Upper lobe of left lung (tissue), 6 donors: Measurements from ENCODE around the gene RIBC1. TPM values are rescaled to one million over a fixed set of nuclear protein-coding genes. Genes with fewer than 3 reads are reported as not detected.

Experiments
- ATAC-seq, 2 donors: fragments of 200-7000 bp; cut with Tn5 transposase; one replicate each; pipeline ENCODE4 v1.9.1; 2022; ENCODE audit warnings: mild to moderate bottlenecking in 2 of 2, moderate library complexity in 2 of 2; ENCODE audit not compliant: low FRiP score in 2 of 2
- DNase-seq, 2 donors: peaks; one replicate each; pipeline ENCODE4 v3.0.0-alpha.2; 2019 to 2020
- H3K27ac ChIP-seq, 4 donors: fragments of 200-600 bp; sonication (generic); one replicate each; pipeline ENCODE4 v1.5.1; 2016 to 2019
- H3K27me3 ChIP-seq, 4 donors: fragments of 200-600 bp; sonication (generic); one replicate each; pipeline ENCODE4 v1.5.1; 2017 to 2019
- H3K36me3 ChIP-seq, 4 donors: fragments of 200-600 bp; sonication (generic); one replicate each; pipeline ENCODE4 v1.5.1; 2016 to 2019
- H3K4me1 ChIP-seq, 4 donors: fragments of 200-600 bp; sonication (generic); one replicate each; pipeline ENCODE4 v1.5.1; 2018 to 2019
- H3K4me3 ChIP-seq, 4 donors: fragments of 200-600 bp; sonication (generic); one replicate each; pipeline ENCODE4 v1.5.1; 2017 to 2019; ENCODE audit warnings: mild to moderate bottlenecking in 2 of 4, moderate library complexity in 1 of 4
- H3K9me3 ChIP-seq, 4 donors: fragments of 200-600 bp; sonication (generic); one replicate each; pipeline ENCODE4 v1.5.1; 2018 to 2019
- EP300 ChIP-seq, 4 donors: sonication (generic); formaldehyde crosslinking; IDR thresholded peaks; one replicate each; pipeline ENCODE4 v1.5.1; 2017; ENCODE audit warnings: antibody characterized with exemption in 4 of 4, control low read depth in 2 of 4
- POLR2A ChIP-seq, 4 donors: fragments of 450-650 bp; IDR thresholded peaks; one replicate each; pipeline ENCODE4 v1.5.1; 2016 to 2017; ENCODE audit warnings: antibody characterized with exemption in 4 of 4, mild to moderate bottlenecking in 2 of 4
- POLR2AphosphoS5 ChIP-seq, 2 donors: sonication (generic); formaldehyde crosslinking; IDR thresholded peaks; one replicate each; pipeline ENCODE4 v1.5.1; 2017; ENCODE audit warnings: antibody characterized with exemption in 2 of 2
- WGBS, 2 donors: methylation state at CpG; one replicate each; pipeline ENCODE4 v1.1.5; 2017 to 2018; 5-methylcytosine and 5-hydroxymethylcytosine counted together
- total RNA-seq, 6 donors: library from RNA; depleted of rRNA in 4 of 6; stranded (reverse); fragments of >200 nt in 4 of 6; gene quantifications; one replicate each; pipeline versions ENCODE4 v1.1.0 to v1.2.1, GENCODE V29; 2016 to 2021
- TF ChIP-seq, protein P1 (sequence below), 6 experiments: fragments of 450-650 bp in 4 of 6; fragments of 200-600 bp in 2 of 6; sonication (generic) in 2 of 6; IDR thresholded peaks; one replicate each; pipeline ENCODE4 v1.5.1; 2016 to 2019; ENCODE audit warnings: antibody characterized with exemption in 6 of 6
- donor health status: DM: no; HTN: no; CAD: no; lungs with moderate emphysema.
- donor health status: DM: no; HTN: yes; CAD: no; lungs with severe emphysema.

The RIBC1 gene
- total RNA-seq, 6 donors from 2014 or later: 0.94 to 21.8 (median 5.4) TPM

DNA sequence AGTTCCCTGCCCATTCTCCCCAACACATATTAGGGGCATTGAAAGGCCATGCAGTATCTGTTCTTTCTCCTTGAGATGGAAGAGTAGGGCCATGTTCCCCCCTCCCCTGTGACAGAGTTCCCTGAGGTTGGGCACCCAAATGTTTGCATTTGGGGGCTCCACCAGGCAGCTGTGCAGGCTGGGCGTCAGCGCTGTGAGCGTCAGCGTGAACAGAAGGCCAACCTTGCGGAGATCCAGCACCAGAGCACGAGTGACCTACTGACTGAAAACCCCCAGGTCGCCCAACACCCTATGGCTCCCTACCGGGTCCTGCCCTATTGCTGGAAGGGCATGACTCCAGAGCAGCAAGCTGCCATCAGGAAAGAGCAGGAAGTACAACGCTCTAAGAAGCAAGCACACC is 7.6 kb downstream of the RIBC1 start:
- H3K27me3 ChIP-seq: no peaks in the 10 kb centered on the region
- TF ChIP-seq POLR2A (IDR thresholded peaks at IDR 0.05) (no peak), POLR2AphosphoS5 (IDR thresholded peaks at IDR 0.05) (no peak), EP300 (IDR thresholded peaks at IDR 0.05) (no peak)
- TF ChIP-seq, protein P1, sequence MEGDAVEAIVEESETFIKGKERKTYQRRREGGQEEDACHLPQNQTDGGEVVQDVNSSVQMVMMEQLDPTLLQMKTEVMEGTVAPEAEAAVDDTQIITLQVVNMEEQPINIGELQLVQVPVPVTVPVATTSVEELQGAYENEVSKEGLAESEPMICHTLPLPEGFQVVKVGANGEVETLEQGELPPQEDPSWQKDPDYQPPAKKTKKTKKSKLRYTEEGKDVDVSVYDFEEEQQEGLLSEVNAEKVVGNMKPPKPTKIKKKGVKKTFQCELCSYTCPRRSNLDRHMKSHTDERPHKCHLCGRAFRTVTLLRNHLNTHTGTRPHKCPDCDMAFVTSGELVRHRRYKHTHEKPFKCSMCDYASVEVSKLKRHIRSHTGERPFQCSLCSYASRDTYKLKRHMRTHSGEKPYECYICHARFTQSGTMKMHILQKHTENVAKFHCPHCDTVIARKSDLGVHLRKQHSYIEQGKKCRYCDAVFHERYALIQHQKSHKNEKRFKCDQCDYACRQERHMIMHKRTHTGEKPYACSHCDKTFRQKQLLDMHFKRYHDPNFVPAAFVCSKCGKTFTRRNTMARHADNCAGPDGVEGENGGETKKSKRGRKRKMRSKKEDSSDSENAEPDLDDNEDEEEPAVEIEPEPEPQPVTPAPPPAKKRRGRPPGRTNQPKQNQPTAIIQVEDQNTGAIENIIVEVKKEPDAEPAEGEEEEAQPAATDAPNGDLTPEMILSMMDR (IDR thresholded peaks at IDR 0.05): no peak
- no peak for DNase-seq

DNA sequence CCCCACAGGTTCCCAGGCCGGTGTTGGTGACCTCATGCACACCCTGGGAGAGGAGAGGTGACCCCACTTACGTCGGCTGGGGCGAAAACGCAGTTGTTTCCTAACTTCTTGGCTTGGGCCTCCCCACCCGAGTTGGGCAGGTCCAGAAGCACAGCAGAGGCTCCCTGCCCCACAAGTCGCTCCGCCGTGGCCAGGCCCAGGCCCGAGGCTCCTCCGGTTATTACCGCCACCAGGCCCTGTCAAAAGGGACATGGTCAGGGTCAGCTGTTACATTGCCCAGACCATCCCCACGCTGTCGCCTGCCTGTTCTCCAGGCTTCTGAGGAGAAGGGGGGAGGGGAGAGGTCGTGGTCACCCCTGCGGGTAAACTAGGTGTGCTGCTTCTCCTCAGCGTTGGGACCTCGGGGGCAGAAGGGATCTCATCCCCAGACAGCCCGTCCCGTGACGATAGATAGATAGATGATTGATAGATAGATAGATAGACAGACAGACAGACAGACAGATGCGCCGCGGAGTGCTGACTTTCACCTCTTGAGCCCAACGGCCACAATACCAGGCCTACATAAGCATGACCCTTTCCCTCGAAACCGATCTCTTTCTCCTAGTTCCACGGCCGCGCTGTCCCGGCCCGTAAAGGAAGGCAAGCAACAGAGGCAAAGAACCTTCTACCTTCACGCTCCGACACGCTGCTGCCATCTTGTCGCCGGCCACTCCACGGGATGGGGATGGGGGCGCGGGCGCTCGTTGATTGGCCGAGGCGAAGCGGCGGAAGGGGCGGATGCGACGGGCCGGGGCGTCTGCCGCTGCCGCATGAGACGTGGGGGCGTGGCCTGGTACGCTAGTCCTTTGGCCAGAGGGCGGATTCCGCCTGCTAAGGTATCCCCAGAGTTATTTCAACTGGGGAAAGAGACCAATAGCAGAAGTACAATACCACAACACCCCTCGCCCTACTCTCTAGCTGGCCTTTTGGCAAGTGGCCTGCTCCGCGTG is 11.3 kb downstream of the RIBC1 start, which contains the start of gene HSD17B10:
Gene HSD17B10 (minus strand): TSS at position 720 of the 989 bp plus-strand sequence. CDS start 25 bp downstream, at position 695.
- H3K4me3 ChIP-seq: peak within 1 kb of the TSS; percentile 50 to 74 (median 58)
- DNase-seq (peak; percentile 93 to 96), ATAC-seq (peak; percentile 93 to 100)
- TF ChIP-seq POLR2AphosphoS5 (IDR thresholded peaks at IDR 0.05) (peak; percentile 59 to 75), POLR2A (IDR thresholded peaks at IDR 0.05) (peak in 2 of 4 donors; percentile 43 to 63), EP300 (IDR thresholded peaks at IDR 0.05) (no peak)
- TF ChIP-seq, protein P1 (IDR thresholded peaks at IDR 0.05): no peak
- H3K36me3 ChIP-seq: peaks cover 0 to 22% (median 11%) of the 10 kb centered on the region in 4 donors
- peaks cover 0 to 11% (median 2%) of the 10 kb centered on the region in 4 donors for H3K4me1 ChIP-seq
- no peaks in the 10 kb centered on the region for H3K27me3 ChIP-seq
- 0 to 34% methylated on average over 3 to 54 of the region's 61 CpGs for WGBS, 2 donors
- H3K9me3 ChIP-seq: no peaks in the 10 kb centered on the region
- H3K27ac ChIP-seq: peak within 1 kb of the TSS in 3 of 4 donors; percentile 65 to 79 (median 71)

More for the DNA sequence above, 7.6 kb downstream of the RIBC1 start:
- 93 to 100% methylated on average over 1 to 9 of the region's 9 CpGs for WGBS, 2 donors
- Histone ChIP-seq H3K4me1 (peaks cover 0 to 11% (median 2%) of the 10 kb centered on the region in 4 donors), H3K36me3 (peaks cover 0 to 22% (median 11%) of the 10 kb centered on the region in 4 donors), H3K27ac (no peak overlapping the region), H3K9me3 (no peaks in the 10 kb centered on the region), H3K4me3 (no peak overlapping the region)
- no peak for ATAC-seq

DNA sequence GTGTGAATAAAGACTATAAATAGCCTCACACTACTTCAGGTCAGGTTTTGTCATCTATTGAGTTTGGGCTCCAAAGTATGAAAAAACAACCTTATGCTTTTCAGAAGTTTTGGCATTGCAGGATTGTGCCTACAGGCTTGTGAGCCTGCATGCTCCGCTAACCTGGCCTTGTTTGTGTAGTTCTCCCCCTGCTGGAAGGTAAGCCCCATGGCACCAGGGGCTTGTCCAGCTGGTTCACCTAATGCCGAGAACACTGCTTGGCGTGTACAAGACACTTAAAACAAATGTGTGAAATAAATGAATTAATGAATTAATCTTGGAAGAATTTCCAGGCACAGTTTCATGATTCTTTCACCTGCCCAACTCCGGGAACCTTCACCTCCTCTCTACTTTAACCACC is 13.3 kb downstream of the RIBC1 start:
- no peaks in the 10 kb centered on the region for H3K27me3 ChIP-seq
- WGBS, 2 donors: 0 to 5% methylated on average over 3 to 4 of the region's 4 CpGs
- peak in 1 of 2 donors; percentile 75 for DNase-seq

DNA sequence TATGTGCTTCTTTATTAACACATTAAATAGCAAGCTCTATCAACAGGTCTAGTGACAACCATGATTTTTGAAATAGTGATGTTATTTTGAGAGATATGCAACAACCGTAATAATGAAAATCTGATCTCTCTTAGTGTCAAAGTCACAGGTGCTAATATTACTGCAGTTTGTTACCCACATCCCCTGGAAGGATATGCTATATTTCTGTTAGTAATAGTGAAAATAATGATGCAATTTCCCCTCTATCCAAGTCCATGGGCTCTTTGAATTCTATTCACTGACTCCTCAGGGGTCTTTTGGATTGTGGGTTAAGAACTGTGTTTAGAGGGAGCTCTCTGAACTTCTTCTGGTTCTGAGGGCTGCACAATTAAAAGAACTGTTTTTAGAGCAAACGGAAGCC is 14.5 kb downstream of the RIBC1 start:
- Histone ChIP-seq H3K9me3 (no peaks in the 10 kb centered on the region), H3K4me1 (peaks cover 0 to 26% (median 6%) of the 10 kb centered on the region in 4 donors), H3K27ac (no peak overlapping the region), H3K4me3 (no peak overlapping the region), H3K27me3 (peaks cover 0 to 6% (median 0%) of the 10 kb centered on the region in 4 donors), H3K36me3 (peaks cover 0 to 2% (median 0%) of the 10 kb centered on the region in 4 donors)
- TF ChIP-seq EP300 (IDR thresholded peaks at IDR 0.05) (no peak), POLR2A (IDR thresholded peaks at IDR 0.05) (no peak), POLR2AphosphoS5 (IDR thresholded peaks at IDR 0.05) (no peak)
- TF ChIP-seq, protein P1 (IDR thresholded peaks at IDR 0.05): no peak
- 65 to 73% methylated on average over 2 of the region's 2 CpGs for WGBS, 2 donors
- no peak for ATAC-seq
- no peak for DNase-seq

More for the DNA sequence above, 13.3 kb downstream of the RIBC1 start:
- ATAC-seq: peak; percentile 48 to 73
- peaks cover 0 to 22% (median 4%) of the 10 kb centered on the region in 4 donors for H3K4me1 ChIP-seq
- H3K9me3 ChIP-seq: no peaks in the 10 kb centered on the region
- H3K27ac ChIP-seq: no peak overlapping the region
- no peak for TF ChIP-seq EP300 (IDR thresholded peaks at IDR 0.05)
- TF ChIP-seq, protein P1 (IDR thresholded peaks at IDR 0.05): peak; percentile 49 to 86 (median 75)
- no peak overlapping the region for H3K4me3 ChIP-seq
- peaks cover 0 to 15% (median 6%) of the 10 kb centered on the region in 4 donors for H3K36me3 ChIP-seq
